GM13976 (cell line): ENCODE measurements around the gene FAM222A.

Experiments
- DNase-seq: peaks from one replicate; pipeline ENCODE4 v3.0.0; 2012; ENCODE audit warnings: low spot score
- in situ Hi-C: fragments of 300-500 bp; cut with MboI; formaldehyde crosslinking; loops from one replicate; pipeline ENCODE4 v1.12.0; 2022; ENCODE audit warnings: low sequenced_read_pairs, mixed read lengths, inconsistent platforms; ENCODE audit not compliant: unreplicated experiment
- TF ChIP-seq, protein P1 (sequence below): IDR thresholded peaks from 2 replicates; pipeline ENCODE4 v1.5.1; 2012; ENCODE audit warnings: borderline replicate concordance, mild to moderate bottlenecking; ENCODE audit not compliant: insufficient read depth; ENCODE audit errors: extremely low read depth, missing control alignments, control extremely low read depth

The FAM222A gene

DNA sequence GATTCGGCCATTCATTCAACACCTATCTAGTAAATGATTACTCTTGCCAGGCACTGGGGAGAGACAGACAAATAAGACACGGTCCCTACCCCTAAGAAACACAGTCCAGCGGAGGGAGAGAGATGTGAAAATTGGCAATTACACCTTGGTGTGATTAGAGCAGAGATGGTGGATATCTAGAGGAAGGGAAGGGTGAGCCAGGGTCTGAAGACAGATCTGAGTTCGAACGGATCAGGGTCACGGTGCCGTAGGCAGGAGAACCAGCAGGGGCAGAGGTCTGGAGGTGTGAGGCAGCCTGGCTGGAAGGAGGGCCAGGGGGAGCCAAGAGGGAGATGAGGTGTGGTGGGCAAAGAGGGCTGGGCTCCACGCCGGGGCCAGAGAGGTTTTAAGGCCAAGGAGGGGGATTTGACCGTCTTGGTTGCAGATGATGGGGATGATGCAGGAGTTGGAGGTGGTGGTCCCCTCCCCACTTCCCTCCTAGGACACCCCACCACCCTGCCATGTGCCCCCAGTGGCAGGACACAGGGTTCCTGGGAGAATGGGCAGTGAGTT lies 27.1 kb downstream of the FAM222A start:
- TF ChIP-seq, protein P1, sequence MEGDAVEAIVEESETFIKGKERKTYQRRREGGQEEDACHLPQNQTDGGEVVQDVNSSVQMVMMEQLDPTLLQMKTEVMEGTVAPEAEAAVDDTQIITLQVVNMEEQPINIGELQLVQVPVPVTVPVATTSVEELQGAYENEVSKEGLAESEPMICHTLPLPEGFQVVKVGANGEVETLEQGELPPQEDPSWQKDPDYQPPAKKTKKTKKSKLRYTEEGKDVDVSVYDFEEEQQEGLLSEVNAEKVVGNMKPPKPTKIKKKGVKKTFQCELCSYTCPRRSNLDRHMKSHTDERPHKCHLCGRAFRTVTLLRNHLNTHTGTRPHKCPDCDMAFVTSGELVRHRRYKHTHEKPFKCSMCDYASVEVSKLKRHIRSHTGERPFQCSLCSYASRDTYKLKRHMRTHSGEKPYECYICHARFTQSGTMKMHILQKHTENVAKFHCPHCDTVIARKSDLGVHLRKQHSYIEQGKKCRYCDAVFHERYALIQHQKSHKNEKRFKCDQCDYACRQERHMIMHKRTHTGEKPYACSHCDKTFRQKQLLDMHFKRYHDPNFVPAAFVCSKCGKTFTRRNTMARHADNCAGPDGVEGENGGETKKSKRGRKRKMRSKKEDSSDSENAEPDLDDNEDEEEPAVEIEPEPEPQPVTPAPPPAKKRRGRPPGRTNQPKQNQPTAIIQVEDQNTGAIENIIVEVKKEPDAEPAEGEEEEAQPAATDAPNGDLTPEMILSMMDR, result no peak
- no peak for DNase-seq
- in situ Hi-C loops, result no loop called here

DNA sequence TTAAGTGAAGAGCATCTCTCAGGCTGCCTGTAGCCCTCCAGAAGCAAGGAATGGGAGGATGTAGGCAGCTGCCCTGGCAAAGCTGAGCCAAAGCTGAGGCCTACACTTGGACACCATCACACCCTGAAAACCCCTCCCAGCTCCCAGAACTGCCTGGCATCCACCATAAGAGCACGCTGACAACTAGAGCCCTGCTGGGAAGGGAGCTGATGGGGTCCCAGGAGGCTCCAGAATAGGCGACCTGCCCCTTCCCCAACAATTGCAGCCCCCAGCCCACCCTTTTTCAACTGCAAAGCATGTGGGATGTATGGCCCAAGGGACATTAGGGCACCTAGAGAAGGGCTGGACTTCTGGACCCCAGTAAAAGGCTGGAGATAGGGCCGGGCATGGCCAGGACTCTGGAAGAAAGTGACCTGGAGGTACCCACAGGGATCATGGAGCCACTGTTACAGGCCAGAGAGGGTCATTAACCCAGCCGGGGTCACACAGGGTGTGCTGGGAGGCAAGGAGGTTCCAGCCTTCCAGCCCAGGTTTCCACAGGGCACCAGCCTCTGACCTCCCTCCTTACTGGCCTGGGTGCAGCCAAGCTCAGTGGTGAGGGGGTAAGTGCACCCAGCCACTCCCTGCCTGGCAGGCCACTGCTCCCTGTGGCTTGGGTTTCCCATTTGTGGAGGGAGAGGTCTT lies 27.8 kb downstream of the FAM222A start:
- DNase-seq, result no peak
- in situ Hi-C loops, result no loop called here
- TF ChIP-seq, protein P1, result no peak

DNA sequence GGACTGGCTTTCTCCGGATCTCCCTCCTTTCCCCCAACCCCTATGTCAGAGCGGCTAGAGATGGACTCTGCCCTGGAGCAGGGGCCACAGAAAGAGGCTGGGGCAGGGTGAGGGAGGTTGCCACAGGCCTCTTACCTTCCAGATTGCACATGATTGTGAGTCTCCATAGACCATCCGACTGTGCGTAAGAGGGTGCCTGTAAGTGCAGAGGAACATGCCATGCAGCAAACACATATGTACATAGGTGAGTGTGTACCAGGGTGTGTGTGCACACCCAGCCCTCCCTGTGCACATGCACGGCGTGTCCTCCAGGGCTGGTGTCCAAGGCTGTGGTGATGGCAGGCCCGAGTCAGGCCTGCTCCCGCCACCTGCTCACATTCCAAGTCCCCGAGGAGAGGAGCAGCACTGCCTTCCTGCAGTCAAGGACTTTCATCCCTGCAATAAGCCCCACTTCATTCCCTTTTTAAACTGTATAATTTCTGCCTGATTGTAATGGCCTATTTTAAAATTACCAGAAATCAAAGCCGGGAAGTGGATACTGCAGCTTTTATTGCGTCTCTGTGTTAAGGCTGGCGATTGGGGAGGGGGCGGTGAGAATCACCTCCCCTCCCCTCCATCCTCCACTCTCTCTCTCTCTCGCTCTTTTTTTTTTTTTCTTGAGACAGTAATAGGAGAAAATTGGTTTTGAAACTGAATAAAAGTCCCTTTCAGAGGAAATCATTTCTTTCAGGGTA lies 28.5 kb downstream of the FAM222A start:
- in situ Hi-C loops, result no loop called here
- no peak for DNase-seq
- TF ChIP-seq, protein P1, result no peak

DNA sequence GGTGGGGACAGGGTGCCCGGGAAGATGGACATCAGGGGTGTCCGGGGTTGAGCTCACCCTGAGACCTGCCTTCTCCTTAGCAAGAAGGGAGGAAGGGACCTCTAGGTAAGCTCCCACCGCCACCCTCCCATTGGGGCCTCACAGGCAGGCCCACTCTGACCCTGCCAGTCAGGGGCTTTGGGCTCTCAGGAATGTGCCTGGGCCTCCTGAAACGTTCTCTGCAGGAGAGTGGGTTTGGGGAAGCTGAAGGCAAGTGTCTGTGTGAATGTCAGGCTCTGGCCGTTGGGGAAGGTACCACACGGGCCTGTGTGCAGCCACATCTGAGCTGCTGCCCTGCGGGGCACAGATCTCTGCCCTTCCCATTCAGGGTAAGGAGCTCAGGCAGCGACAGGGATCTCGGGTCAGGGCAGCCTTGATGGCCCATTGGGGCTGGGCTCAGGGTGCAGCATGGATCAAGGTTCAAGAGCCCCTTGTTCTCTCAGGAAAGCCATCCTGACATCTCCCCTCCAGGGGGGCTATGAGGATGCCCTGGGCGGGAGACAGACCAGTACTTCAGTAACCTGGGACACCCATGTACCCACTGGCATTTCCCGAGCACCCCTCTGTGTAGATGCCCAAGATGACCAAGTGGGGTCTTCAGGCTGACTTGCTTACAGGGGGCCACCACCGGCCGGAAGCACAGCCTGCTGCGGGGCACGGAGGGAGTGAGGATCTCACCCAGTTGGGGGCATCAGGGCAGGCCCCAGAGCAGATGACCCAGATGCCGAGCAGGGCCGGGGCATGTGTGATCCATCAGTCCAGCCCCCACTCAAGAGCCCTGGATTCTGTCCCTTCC lies 29.7 kb downstream of the FAM222A start:
- TF ChIP-seq, protein P1, result no peak
- no peak for DNase-seq
- in situ Hi-C loops, result no loop called here

DNA sequence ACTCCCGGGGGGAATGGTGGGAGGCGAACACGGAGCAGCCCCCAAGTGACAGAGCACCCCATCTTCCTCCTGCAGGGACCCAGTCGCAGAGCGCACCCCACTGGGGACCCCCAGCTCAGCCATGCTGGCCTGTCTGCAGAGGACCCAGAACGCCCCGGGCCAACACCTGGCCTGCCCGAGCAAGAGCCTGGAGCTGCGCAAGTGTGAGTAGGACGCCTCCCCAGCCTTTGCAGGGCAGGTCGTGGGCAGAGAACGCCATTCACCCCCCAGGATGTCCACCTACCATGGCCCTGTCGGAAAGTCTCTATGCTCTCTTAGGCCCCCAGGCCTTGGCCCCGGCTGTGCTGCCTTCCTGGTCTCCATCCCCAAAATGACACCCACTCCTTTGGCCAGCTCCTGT lies 30.4 kb downstream of the FAM222A start:
- no peak for DNase-seq
- TF ChIP-seq, protein P1, result no peak
- in situ Hi-C loops, result no loop called here
